ENCODE results near the gene PKN1.
A peak's percentile ranks its signal among the peaks of the same experiment; 100 is the strongest.
"Not testable (repeated sequence)": the region's sequence is repeated elsewhere in the genome, so short reads cannot be mapped to it uniquely, and the experiment has no call there.

PKN1 gene

GRCh38 chr19:14393329-14393728, 39.8 kb upstream of the PKN1 start:
- Histone ChIP-seq H3K27me3 (ENCODE audit: insufficient read depth, low read length, poor library complexity) (no peaks in the 10 kb centered on the region), H3K4me3 (ENCODE audit: low read length) (no peak overlapping the region), H3K79me1 (ENCODE audit: low read length) (no peaks in the 10 kb centered on the region), H3K18ac (ENCODE audit: low read length) (no peak overlapping the region), H3K79me2 (ENCODE audit: control insufficient read depth, insufficient read depth, low read length) (no peaks in the 10 kb centered on the region), H2BK15ac (replicated peaks; ENCODE audit: low read depth) (no peak overlapping the region), H3K4me1 (ENCODE audit: control insufficient read depth, low read depth, low read length) (no peaks in the 10 kb centered on the region), H4K5ac (ENCODE audit: low read length) (no peak overlapping the region), H3K27ac (ENCODE audit: low read depth, low read length) (no peak overlapping the region), H2BK120ac (ENCODE audit: low read depth, low read length) (no peak overlapping the region), H3K9ac (ENCODE audit: low read length) (no peak overlapping the region), H3K4me2 (ENCODE audit: low read length) (no peak overlapping the region), H3K23ac (ENCODE audit: low read length) (no peak overlapping the region), H4K8ac (ENCODE audit: low read depth, low read length) (no peak overlapping the region), H3K56ac (ENCODE audit: low read length) (no peak overlapping the region), H2BK5ac (ENCODE audit: low read length) (no peak overlapping the region), H2AK5ac (ENCODE audit: low read length) (no peak overlapping the region), H3K36me3 (ENCODE audit: control insufficient read depth, insufficient read depth, low read length) (no peaks in the 10 kb centered on the region), H3K4ac (ENCODE audit: low read depth, low read length) (no peak overlapping the region)
- DNase-seq: peak; percentile 34
- no CpG with 5 or more reads among the region's 5 CpGs for WGBS (ENCODE audit: extremely low coverage, insufficient coverage, low lambda C conversion rate)

DNA sequence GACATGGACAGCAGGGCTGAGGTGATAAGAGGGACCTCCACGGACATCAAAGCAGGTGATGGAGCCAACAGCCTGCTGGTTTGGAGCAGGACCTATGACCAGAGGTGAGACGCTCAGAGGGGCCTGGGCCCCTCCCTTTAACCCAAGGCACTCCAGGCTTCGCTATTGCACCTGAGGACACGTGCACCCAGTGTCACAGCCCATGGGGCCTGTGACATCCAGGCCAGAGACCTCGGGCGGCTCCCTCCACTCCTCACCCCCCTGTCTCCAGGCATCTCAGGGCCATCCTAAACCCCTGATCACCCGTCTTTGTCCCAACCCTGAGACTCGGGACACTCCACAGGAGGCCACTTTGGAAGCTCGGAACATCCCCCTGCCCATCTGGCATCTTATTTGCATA, 38.9 kb upstream of the PKN1 start:
- Histone ChIP-seq H3K4me2 (ENCODE audit: low read length) (no peak overlapping the region), H3K36me3 (ENCODE audit: control insufficient read depth, insufficient read depth, low read length) (no peaks in the 10 kb centered on the region), H3K4me1 (ENCODE audit: control insufficient read depth, low read depth, low read length) (no peaks in the 10 kb centered on the region), H3K9ac (ENCODE audit: low read length) (no peak overlapping the region), H3K18ac (ENCODE audit: low read length) (no peak overlapping the region), H3K27ac (ENCODE audit: low read depth, low read length) (no peak overlapping the region), H4K8ac (ENCODE audit: low read depth, low read length) (no peak overlapping the region), H3K4ac (ENCODE audit: low read depth, low read length) (no peak overlapping the region), H4K5ac (ENCODE audit: low read length) (no peak overlapping the region), H3K79me2 (ENCODE audit: control insufficient read depth, insufficient read depth, low read length) (no peaks in the 10 kb centered on the region), H2AK5ac (ENCODE audit: low read length) (no peak overlapping the region), H2BK120ac (ENCODE audit: low read depth, low read length) (no peak overlapping the region), H3K27me3 (ENCODE audit: insufficient read depth, low read length, poor library complexity) (no peaks in the 10 kb centered on the region), H3K56ac (ENCODE audit: low read length) (no peak overlapping the region), H2BK5ac (ENCODE audit: low read length) (no peak overlapping the region), H2BK15ac (replicated peaks; ENCODE audit: low read depth) (no peak overlapping the region), H3K4me3 (ENCODE audit: low read length) (no peak overlapping the region), H3K23ac (ENCODE audit: low read length) (no peak overlapping the region), H3K79me1 (ENCODE audit: low read length) (no peaks in the 10 kb centered on the region)
- DNase-seq: no peak
- WGBS (ENCODE audit: extremely low coverage, insufficient coverage, low lambda C conversion rate): no CpG with 5 or more reads among the region's 9 CpGs

DNA sequence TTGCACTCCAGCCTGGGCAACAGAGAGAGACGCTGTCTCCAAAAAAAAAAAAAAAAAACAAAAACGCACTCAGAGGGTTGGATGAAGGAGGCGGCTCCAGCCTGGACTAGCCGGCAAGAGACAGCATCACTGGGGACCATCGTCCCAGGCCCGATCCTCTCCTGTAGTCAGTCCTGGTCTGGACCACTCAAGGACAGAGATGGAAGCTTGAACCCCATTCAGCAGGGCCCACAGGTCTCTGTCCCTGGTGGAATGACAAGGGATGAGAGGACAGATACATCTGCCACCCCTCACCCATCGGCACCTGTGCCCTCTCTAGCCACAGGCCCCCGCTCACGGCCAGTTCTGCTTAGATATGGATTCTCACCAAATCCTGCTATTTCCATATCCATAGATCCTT, 37.8 kb upstream of the PKN1 start:
- Histone ChIP-seq H2AK5ac (ENCODE audit: low read length) (no peak overlapping the region), H2BK15ac (replicated peaks; ENCODE audit: low read depth) (no peak overlapping the region), H3K79me2 (ENCODE audit: control insufficient read depth, insufficient read depth, low read length) (no peaks in the 10 kb centered on the region), H3K36me3 (ENCODE audit: control insufficient read depth, insufficient read depth, low read length) (no peaks in the 10 kb centered on the region), H3K9ac (ENCODE audit: low read length) (no peak overlapping the region), H2BK120ac (ENCODE audit: low read depth, low read length) (no peak overlapping the region), H3K27ac (ENCODE audit: low read depth, low read length) (no peak overlapping the region), H3K4me1 (ENCODE audit: control insufficient read depth, low read depth, low read length) (no peaks in the 10 kb centered on the region), H3K27me3 (ENCODE audit: insufficient read depth, low read length, poor library complexity) (no peaks in the 10 kb centered on the region), H3K56ac (ENCODE audit: low read length) (no peak overlapping the region), H3K23ac (ENCODE audit: low read length) (no peak overlapping the region), H2BK5ac (ENCODE audit: low read length) (no peak overlapping the region), H3K4ac (ENCODE audit: low read depth, low read length) (no peak overlapping the region), H4K8ac (ENCODE audit: low read depth, low read length) (no peak overlapping the region), H4K5ac (ENCODE audit: low read length) (no peak overlapping the region), H3K18ac (ENCODE audit: low read length) (no peak overlapping the region), H3K79me1 (ENCODE audit: low read length) (no peaks in the 10 kb centered on the region), H3K4me3 (ENCODE audit: low read length) (no peak overlapping the region), H3K4me2 (ENCODE audit: low read length) (no peak overlapping the region)
- no peak for DNase-seq
- WGBS (ENCODE audit: extremely low coverage, insufficient coverage, low lambda C conversion rate): no CpG with 5 or more reads among the region's 9 CpGs

GRCh38 chr19:14395710-14396336, 37.3 kb upstream of the PKN1 start:
- H3K79me1 ChIP-seq (ENCODE audit: low read length): no peaks in the 10 kb centered on the region
- H3K36me3 ChIP-seq (ENCODE audit: control insufficient read depth, insufficient read depth, low read length): no peaks in the 10 kb centered on the region
- no CpG with 5 or more reads among the region's 16 CpGs for WGBS (ENCODE audit: extremely low coverage, insufficient coverage, low lambda C conversion rate)
- H3K79me2 ChIP-seq (ENCODE audit: control insufficient read depth, insufficient read depth, low read length): no peaks in the 10 kb centered on the region
- no peak for DNase-seq
- no peak overlapping the region for H3K23ac ChIP-seq (ENCODE audit: low read length)
- H3K9ac ChIP-seq (ENCODE audit: low read length): no peak overlapping the region
- no peak overlapping the region for H2BK120ac ChIP-seq (ENCODE audit: low read depth, low read length)
- no peak overlapping the region for H4K5ac ChIP-seq (ENCODE audit: low read length)
- H3K4me3 ChIP-seq (ENCODE audit: low read length): no peak overlapping the region
- H3K27me3 ChIP-seq (ENCODE audit: insufficient read depth, low read length, poor library complexity): no peaks in the 10 kb centered on the region
- no peak overlapping the region for H2BK5ac ChIP-seq (ENCODE audit: low read length)
- no peak overlapping the region for H3K18ac ChIP-seq (ENCODE audit: low read length)
- H3K4me2 ChIP-seq (ENCODE audit: low read length): no peak overlapping the region
- H3K4ac ChIP-seq (ENCODE audit: low read depth, low read length): no peak overlapping the region
- H3K4me1 ChIP-seq (ENCODE audit: control insufficient read depth, low read depth, low read length): no peaks in the 10 kb centered on the region
- H3K56ac ChIP-seq (ENCODE audit: low read length): no peak overlapping the region
- H4K8ac ChIP-seq (ENCODE audit: low read depth, low read length): no peak overlapping the region
- H3K27ac ChIP-seq (ENCODE audit: low read depth, low read length): no peak overlapping the region
- no peak overlapping the region for H2BK15ac ChIP-seq (replicated peaks; ENCODE audit: low read depth)
- no peak overlapping the region for H2AK5ac ChIP-seq (ENCODE audit: low read length)

DNA sequence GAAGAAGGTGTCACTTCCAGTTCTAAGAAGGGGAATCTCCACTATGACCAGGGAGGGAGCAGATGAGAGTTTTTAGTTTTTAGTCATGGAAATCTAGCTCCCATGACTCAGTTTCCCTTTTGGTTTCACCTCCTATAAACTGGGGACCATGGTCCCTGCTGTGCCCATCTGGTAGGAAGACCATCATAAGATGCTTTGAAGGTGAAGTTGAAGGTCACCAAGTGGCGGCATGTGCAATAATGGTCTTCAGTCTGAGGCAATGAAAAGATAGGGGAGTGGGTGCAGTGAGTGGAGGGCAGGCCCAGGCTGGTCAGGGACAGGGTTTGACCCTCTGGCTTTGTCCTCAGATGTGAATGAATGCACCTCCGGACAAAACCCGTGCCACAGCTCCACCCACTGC, 36.4 kb upstream of the PKN1 start:
- H4K8ac ChIP-seq (ENCODE audit: low read depth, low read length); H3K27me3 ChIP-seq (ENCODE audit: insufficient read depth, low read length, poor library complexity); H3K4me1 ChIP-seq (ENCODE audit: control insufficient read depth, low read depth, low read length); H4K5ac ChIP-seq (ENCODE audit: low read length); H3K56ac ChIP-seq (ENCODE audit: low read length); H2BK5ac ChIP-seq (ENCODE audit: low read length); H3K23ac ChIP-seq (ENCODE audit: low read length); H2BK120ac ChIP-seq (ENCODE audit: low read depth, low read length); H2BK15ac ChIP-seq (replicated peaks; ENCODE audit: low read depth); H3K9ac ChIP-seq (ENCODE audit: low read length); H3K79me2 ChIP-seq (ENCODE audit: control insufficient read depth, insufficient read depth, low read length); H3K4me3 ChIP-seq (ENCODE audit: low read length); H2AK5ac ChIP-seq (ENCODE audit: low read length); H3K4ac ChIP-seq (ENCODE audit: low read depth, low read length); DNase-seq; H3K27ac ChIP-seq (ENCODE audit: low read depth, low read length); H3K18ac ChIP-seq (ENCODE audit: low read length); H3K36me3 ChIP-seq (ENCODE audit: control insufficient read depth, insufficient read depth, low read length); H3K79me1 ChIP-seq (ENCODE audit: low read length); H3K4me2 ChIP-seq (ENCODE audit: low read length): not testable (repeated sequence)
- WGBS (ENCODE audit: extremely low coverage, insufficient coverage, low lambda C conversion rate): no CpG with 5 or more reads among the region's 3 CpGs

- H3K18ac ChIP-seq (ENCODE audit: low read length); H3K27me3 ChIP-seq (ENCODE audit: insufficient read depth, low read length, poor library complexity); H3K4me1 ChIP-seq (ENCODE audit: control insufficient read depth, low read depth, low read length); H3K4me2 ChIP-seq (ENCODE audit: low read length); H2BK120ac ChIP-seq (ENCODE audit: low read depth, low read length); H4K8ac ChIP-seq (ENCODE audit: low read depth, low read length); DNase-seq; H4K5ac ChIP-seq (ENCODE audit: low read length); H3K56ac ChIP-seq (ENCODE audit: low read length); H2AK5ac ChIP-seq (ENCODE audit: low read length); H3K4me3 ChIP-seq (ENCODE audit: low read length); H3K4ac ChIP-seq (ENCODE audit: low read depth, low read length); H2BK5ac ChIP-seq (ENCODE audit: low read length); H3K27ac ChIP-seq (ENCODE audit: low read depth, low read length); H3K9ac ChIP-seq (ENCODE audit: low read length); H3K79me2 ChIP-seq (ENCODE audit: control insufficient read depth, insufficient read depth, low read length); H3K79me1 ChIP-seq (ENCODE audit: low read length); H2BK15ac ChIP-seq (replicated peaks; ENCODE audit: low read depth); H3K36me3 ChIP-seq (ENCODE audit: control insufficient read depth, insufficient read depth, low read length); H3K23ac ChIP-seq (ENCODE audit: low read length): not testable (repeated sequence)
- WGBS (ENCODE audit: extremely low coverage, insufficient coverage, low lambda C conversion rate): no CpG with 5 or more reads among the region's 16 CpGs
These were observed 35.9 kb upstream of the PKN1 start for GRCh38 chr19:14397168-14397567.

All from mesendoderm (in vitro differentiated cells).